ENCODE results near the gene MFAP4.
A peak's percentile ranks its signal among the peaks of the same experiment; 100 is the strongest.

MFAP4 gene

DNA sequence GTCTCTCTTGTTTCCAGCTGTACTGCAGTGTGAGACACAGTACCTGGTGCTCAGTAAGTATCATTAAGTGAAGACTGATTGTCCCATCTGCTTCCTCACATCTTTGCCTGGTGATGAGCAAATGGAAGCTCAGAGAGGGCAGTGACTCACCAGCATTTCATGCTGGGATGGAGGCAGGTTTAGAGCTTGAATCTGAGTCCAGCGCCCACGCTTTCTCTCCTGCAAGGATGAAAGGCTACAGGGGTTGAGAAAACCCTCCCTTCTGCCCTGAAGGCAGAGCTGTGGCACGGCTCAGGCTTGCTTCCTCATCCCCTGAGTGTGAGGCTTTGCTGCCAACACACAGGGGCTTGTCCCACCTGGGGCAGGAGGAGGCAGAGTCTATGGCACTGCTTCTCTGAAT is 22.5 kb upstream of the MFAP4 start:
- DNase-seq: no peak

DNA sequence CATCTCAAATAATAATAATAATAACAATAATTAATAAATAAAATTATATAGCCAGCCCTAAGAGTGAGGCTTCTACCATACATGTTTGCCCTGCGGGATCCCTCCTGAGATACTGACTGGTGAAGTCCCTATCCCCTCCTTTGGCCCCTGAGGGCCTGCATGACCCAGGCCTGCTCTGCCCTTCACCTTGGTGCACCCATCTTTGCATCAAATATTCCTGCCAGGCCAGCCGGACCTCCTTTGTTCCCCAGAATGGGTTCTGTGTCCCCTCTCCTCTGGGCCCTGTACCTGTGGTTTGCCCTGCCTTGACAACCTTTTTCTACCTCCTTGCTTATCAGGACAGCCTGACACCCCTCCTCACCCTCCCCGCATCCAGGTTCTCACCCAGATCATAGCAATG is 22.1 kb upstream of the MFAP4 start:
- no peak for DNase-seq

DNA sequence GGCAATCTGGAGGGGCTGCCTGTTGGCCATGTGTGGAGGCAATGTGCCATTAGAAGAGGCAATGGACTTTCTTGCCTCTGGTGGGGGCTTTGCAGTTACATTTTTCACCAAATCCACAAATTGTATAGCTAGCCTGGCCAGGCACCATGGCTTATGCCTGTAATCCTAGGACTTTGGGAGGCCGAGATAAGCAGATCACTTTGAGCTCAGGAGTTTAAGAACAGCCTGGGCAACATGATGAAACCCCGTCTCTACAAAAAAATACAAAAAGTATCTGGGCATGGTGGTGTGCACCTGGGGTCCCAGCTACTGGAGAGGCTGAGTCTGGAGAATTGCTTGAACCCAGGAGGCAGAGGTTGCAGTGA is 21.3 kb upstream of the MFAP4 start:
- no peak for DNase-seq

DNA sequence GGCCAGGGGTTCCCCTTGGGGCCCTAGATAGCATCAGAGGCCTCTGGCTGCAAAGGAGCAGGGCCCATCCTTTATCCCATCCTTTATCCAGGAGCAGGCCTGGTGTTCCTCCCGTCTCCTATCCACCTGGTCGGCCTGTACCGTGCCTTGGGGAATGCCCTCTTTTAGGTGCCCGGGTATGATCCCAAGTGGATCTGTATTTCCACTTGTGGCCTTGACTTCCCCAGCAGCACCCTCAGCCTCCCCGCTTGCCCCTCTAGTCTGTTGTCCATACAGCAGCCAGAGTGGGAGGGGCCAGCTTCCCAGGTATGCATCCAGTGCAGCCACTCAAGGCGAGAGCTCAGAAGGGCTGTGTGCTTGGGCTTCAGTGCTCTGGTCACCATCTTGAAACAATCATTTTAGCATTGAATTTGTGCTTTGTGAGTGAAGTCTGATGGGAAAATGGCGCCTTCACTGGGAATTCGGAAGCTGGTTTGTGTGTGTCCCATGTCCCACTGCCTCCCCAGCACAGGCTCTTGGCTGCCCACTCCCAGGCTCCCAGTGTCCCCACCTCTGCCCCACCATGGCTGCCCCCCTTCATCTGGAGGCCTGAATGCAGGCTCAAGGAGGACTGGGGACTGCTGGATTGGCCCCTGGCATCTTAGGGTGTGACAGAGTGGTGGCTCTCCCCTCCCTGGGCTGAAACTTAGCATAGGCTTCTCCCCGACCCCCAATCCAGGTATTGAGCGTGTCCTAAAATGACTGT is 20.8 kb upstream of the MFAP4 start:
- DNase-seq: no peak

DNA sequence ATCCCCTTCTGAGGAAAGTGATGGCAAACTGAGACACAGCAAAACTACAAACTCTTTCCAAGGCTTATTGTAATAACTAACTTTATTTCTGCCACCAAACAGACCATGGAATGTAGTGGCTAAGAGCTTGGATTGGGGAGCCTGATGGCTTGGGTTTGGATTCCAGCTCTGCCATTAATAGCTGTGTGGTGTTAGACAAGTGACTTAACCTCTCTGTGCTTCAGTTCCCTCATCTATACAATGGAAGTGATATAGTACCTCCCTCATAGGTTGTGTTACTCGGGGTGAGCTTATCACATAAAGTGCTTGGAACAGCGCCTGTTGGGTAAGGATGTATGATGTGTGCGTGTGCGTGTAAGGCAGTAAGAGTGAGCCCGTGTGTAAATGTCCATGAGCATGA is 18.1 kb upstream of the MFAP4 start:
- no peak for DNase-seq

DNA sequence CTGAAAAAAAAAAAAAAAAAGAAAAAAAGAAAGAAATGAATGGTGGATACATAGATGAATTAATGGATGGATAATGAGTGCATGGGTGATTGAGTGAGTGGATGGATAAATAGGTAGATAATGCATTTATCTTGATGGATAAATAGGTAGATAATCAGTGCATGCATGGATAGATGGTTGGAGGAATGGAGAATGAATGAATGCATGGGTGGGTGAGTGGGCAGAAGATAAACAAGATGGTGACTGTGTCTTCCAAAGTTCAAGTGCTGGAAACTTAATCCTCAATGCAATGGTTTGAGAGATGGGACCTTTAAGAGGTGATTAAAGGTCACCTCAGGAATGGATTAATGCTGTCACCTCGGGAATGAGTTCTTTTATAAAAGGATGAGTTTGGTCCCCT is 17.3 kb upstream of the MFAP4 start:
- no peak for DNase-seq

DNA sequence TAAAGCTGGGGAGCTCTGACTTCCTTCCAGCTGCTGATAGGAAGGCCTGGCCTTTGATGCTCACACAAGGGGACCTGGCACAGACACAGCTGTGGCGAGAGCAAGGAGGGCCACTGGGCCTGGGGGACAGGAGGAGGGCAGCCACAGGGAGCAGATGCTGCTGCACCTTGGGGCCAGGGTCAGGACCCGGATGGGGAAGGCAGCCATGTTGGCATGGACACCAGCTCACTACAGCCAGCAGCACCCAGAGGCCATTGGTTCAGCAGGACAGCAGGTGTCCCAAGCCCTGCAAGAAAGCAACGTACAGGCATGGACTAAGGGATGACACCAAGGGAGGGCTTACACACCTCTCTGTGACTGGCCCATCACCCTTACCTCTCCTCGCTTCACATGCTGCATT is 16.0 kb upstream of the MFAP4 start:
- no peak for DNase-seq

DNA sequence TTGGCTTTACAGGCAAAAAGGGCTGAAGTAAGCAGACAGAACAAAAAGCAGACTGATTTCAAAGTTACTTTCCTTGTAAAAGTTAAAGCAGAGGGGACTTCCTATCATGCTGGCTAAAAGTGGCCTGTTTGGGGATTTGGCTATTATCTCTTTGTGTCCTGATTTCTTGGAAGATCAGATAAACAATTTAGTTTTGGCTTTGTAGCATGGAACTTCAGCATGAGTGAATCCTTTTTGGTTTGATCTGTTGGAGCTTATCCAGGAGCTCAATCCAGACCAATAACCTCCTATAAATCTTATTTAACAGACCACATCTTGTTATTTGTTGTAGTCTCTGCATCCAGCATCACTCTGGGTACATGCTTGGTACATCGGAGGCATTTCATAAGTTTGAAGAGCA is 15.2 kb upstream of the MFAP4 start:
- DNase-seq: no peak

DNA sequence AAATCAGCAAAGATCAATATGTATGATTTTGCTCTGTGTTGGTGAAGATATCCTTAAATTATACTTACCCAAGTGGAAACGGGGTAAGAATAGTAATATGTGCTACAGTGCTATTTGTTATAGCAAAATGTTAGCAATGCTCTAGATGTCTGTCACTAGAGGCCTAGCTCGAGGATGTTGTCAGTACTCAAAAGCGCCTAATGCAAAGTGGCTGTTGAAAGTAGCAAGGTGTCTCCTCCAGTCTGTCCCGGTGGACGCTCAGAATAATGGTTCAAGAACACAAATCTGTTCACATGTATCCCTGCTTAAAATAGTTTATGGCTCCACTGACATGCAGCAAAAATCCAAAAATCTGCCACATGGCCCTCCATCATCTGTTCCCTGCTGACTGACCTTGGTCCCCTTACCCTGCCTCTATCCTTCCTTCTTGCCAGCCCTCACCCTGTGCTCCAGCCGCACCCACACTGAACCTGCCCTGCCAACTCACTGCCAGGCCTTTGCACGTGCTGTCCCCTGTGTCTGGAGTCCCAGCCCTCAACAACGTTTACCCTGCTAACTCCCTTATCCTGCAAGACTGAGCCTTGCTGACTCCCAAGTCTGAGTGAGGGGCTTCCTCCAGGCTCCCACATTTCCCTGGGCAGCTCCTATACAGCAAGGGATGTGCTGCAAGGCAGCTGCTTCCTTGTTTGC is 14.5 kb upstream of the MFAP4 start:
- no peak for DNase-seq

DNA sequence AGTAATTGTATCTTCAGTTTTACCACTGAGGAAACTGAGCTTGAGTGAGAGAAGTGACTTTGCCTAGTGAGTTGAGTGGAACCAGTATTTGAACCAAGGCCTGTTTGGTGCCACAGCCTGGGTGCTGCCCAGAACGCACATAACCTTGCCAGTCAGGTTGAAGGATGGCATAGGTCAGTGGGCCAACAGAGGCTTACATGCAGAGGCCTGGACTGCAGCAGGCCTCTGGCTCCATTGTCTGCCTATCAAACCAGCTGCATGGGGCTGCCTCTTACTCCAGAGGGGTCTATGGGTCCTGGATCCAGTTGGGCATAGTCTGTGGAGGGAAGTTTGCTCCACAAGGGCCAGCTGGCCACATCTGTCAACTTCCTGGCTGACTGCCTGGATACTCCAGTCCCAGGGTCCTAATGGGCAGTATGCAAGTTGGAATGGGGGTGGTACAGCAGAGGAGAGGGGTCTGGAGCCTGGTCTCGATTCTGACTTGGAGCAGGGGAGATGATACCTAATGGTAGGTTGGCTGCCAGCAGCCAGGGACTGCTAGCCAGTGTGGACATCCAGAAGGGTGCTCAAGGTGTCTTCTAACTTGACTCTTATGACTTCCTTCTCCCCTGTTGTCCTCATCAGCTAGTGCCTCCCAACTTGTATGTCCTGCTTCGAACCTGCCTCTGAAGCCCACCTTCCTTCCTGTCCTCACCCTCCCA is 12.9 kb upstream of the MFAP4 start:
- DNase-seq: no peak

DNA sequence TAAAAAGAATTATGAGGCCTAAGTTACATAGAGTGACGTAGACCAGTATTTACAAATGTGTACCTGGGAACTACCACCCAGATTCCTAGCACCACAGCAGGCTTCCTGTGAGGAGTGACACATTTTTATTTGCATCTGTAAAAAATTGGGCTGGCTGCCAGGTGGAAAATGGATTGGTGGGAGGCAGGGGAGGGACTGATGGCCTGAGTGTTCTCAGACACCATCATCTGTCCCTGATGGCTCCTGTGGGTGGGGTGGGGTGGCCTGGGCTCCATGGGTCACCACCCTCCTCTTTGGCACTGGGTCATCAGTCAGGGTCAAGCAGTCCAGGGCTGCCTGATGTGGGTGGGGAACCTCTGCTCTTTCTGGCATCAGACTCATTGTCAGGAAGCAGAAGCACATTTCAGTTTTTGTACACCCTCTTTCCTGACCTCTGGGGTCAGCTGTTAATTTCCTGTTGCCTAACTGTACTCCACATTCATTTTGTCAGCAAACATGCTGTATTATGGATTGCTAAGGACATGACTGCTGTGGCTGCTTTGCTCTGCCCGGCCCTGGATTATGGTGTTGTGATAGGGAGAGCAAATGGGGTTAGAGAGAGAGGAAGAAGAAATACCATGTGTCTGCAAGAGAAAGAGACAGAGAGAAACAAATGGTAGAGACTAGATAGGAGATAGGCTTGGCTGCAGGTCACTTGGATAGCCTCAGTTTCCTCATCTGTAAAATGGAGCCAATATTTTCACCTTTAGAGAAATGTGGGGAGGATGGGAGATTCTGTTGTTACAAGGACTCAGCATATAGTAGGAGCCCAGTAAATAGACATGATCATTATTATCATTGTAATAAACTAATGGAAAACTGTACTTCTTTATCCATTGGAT is 11.6 kb upstream of the MFAP4 start:
- no peak for DNase-seq

DNA sequence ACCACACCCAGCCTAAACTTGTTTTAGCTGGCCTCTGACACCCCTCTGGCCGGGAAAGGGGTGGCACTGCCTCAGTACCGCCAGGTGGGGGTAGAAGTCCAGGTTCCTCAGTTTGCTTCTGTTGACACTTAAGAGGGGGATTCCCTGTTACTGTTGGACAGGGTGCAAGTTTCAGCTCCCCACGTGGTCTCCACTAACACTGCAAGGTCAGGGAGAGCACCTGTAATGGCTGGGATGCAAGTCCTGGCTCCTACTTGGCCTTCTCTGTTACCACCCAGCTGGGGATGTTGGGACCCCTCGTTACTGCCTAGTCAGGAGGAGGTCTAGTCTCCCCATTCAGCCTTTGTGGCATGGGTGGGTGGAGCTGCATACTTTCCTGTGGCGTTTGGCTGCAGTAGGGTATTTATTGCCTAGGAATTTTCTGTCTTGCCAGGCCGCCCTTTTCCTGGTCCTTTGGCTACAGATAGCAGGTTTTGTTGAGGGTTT is 10.6 kb upstream of the MFAP4 start:
- no peak for DNase-seq

DNA sequence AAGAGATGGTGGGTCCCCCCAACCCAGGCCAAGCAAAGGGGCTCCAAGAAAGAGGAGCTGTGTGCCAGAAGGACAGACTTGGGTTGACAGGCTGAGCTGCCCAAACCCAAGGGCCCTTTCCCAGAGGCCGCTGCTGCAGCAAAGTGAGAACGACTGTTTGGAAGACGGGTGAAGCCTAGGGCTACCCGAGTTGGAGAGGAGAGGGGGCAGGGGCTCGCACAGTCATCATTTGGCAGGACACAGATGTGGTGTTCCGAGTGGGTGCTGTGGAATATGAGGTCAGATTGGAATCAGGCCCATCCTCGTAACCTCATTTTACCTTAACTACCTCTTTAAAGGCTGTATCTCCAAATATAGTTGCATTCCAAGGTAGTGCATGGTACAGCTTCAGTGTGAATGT is 5.3 kb upstream of the MFAP4 start:
- no peak for DNase-seq

DNA sequence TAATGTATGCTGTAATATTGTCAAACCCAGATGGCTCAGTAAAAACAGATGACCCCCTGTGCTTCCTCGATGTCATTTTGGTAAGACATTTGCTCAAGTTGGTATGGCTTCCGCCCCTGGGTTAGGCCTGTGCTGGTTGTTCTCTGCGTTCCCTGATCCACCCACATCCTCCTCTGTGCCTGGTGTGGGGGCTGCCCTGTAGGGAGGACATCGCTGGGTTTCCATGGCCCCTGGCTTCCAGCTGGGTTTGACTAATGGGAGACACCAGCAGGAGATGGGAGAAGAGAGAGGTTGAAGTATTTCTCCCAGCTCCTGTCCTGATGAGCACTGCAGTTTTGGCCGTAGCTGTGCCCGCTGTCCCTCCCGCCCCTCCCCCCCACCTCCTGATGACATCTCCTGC is 4.4 kb upstream of the MFAP4 start:
- DNase-seq: no peak

DNA sequence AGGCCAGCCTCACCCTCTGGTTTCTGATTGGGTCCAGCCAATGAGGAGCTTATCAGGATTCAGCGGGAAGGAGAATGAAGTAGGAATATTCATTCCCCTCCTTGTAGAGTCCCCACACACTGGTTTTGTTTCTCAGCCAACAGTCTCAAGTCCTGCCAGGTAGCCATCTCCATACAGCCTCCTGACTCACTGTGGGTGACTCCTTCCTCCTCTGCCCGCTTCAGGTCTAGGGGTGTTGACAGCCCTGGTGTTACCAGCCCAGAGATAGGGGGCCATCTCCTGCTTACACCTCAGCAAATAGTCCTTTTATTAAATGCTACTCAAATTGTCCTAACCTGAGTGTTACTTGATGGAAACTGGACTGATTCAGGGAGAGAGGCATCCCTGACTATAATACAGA is 4.0 kb upstream of the MFAP4 start:
- no peak for DNase-seq

DNA sequence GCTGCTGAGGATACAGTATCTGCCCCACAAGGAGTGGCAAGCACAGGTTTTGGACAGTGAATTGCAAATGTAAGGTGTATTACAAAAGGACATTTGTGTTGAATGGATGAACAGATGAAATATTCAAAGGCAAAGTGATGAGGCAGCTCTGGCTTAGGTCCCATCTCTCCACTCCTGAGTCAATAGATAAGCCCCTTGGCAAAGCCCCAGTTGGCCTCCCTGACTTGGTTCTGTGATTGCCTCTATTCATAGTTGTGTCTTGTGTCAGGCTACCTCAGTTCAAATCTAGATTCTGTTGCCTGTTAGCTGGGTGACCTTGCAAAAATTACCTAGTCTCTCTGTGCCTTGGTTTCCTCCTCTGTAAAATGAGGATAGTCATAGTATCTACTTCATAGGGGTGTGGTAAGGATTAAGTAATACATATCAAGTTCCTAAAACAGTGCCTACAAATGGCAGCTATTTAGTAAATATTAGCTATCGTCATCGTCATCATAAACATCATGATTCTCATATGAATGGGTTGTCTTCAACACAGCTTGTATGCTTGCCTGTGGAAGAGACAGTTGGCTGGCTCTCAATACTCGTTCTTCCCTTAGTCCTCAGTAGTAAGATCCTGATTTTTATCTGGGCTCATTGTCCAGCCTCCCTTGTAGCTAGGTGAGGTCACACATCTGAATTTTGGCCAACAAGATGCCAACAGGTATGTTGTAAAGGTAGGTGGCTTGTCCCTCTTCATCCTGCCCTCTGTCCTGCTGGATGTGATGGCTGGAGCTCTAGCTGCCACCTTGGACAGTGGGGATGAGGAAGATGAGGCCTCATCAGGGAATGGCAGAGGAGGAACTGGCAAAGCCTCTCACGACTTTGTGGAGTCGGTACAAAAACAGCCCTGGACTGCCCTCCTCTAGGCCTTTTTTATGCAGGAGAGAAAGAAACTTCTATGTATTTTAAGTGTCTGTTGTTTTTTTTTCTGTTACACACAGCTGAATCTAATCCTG is 2.1 kb upstream of the MFAP4 start:
- DNase-seq: no peak

DNA sequence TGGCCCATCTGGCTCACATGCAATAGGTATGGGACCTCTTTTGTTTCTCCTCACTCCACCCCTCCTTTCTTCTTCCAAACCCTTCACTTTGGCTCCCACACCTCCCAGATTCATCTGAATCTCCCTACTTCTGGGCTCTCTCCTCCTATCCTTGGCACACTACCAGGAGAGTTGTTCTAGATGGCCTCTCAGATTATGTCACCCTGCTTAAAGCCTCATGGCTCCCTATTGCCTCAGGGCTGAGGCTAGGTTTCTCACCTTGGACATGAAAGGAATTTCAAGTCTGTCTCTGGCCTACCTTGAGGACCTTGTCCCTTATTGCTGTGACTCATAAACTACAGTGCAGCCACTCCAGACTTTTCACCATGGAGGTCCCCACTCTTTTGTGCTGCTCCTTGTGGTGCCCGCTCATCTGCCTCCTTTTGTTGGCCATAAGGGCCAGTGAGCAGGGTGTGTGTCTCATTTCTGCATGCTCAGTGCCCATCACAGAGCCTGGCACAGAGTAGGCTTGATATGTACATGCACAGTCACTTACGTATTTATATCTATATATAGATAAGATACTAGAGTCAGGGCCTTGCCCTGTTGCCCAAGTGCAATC is 1.0 kb upstream of the MFAP4 start:
- DNase-seq: no peak

DNA sequence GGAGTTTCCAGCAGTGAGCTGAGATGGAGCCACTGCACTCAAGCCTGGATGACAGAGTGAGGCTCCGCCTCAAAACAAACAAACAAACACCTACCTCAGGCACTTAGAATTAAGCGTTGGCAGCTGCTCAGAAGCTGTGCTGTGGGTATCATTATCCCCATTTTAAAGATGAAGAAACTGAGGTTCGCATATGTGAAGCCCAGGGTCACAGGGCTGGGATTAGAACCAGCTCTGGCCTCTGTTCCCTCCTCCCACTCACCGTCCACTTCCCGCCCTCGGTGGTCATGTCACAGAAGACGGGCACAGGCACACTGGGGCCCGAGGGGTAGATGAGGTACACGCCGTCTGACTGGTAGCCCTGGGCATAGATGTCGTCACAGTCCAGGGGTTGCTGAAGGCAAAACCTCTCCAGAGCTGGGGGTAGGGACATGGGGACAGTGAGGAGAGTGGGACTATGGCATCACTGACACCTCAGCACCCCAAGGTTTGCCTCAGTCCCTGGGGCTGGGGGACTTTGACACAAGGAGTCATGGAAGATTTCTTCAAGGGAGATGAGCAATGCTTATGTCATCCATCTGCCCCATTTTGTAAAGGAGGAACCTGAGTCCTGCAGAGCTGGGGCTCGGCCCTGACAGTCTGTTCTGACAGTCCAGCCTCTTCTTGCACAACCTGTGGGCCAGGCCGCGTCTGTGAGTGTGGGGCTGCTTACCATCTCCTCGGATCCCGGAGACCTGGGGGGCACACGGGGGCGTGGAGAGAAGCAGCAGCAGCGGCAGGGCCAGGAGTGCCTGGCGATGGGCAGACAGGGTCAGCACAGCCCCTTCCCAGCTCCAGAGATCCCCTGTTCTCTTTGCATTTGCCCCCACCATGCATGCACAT is 700 bp downstream of the MFAP4 start:
- DNase-seq: peak; percentile 65

DNA sequence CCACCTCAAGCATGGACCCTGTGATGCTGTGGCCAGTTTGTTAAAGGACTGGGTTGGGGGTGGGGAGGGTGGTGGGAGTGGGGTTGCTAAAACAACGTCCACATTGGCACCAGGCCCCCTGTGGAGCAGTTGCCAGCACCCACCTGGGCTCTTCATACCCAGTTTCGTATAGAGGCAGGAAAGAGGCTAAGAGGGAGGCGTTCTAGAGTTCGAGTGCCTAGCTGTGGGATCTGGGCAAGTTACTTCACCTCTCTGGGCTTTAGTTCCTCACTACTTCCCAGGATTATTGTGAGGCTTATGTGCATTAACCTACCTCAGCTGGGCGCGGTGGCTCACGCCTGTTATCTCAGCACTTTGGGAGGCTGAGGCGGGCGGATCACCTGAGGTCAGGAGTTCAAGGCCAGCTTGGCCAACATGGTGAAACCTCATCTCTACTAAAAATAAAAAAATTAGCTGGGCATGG is 1.4 kb downstream of the MFAP4 start:
- DNase-seq: no peak

DNA sequence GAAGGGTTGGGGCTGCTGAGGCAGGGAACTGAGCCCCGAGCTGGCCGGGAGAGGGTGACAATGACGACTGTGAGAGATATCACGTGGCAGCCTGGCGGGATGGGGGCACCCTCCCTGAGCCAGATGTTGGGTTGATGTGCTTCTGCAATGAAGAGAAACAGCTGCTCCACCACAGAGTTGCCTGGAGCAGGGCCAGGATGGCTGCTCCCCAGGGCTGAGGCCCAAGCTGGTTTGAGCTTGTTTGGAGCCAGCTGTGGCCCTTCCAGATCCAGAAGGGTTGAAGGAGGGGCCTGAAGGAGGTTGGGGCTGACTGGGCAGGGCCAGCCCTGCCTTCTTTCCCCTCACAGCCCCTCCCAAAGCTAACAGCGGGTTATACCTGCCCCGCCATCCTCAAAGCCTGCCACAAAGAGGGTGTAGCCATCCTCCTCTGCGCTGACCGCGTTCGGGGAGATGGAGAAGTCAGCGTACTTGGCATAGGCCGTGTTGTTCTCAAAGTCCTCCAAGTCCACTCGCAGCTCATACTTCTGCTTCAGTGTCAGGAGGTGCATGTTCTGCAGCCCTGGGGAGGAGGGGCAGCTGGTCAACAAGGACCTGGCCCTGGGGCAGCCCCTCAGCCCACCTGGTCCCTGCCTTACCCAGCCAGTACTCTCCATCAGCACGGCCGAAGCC is 2.1 kb downstream of the MFAP4 start:
- no peak for DNase-seq
